IMR-90 (cell line): ENCODE results near the gene AMIGO3. TPM values are rescaled to one million over a fixed set of nuclear protein-coding genes. Genes with fewer than 3 reads are reported as not detected.

Source experiments
- ATAC-seq: fragments of 200-7000 bp; cut with Tn5 transposase; 2 replicates; pipeline ENCODE4 v1.9.1; 2020; ENCODE audit warnings: low read depth, mild to moderate bottlenecking, moderate library complexity
- BruUV-seq: library from RNA; stranded (reverse); fragments of 400-500 nt; replicated peaks from 2 replicates; lab custom pipeline; 2021; lab: Mats Ljungman, UMichigan
- CTCF ChIA-PET: fragments of 300-600 bp; formaldehyde crosslinking; extraction: SDS; loops from one replicate; lab custom pipeline; 2021; ENCODE audit warnings: antibody characterized with exemption; lab: Yijun Ruan, JAX
- POLR2A ChIA-PET: fragments of 300-600 bp; sonication (Branson Sonifier 250); formaldehyde crosslinking; loops from one replicate; lab custom pipeline; 2022; ENCODE audit warnings: antibody characterized with exemption; ENCODE audit not compliant: unreplicated experiment; lab: Charles Lee
- DNase-seq: peaks from one replicate; pipeline ENCODE4 v3.0.0; 2013
- H2AFZ ChIP-seq: replicated peaks from 2 replicates; pipeline ENCODE3; 2013; ENCODE audit warnings: low read length, mild to moderate bottlenecking; ENCODE audit not compliant: poor library complexity
- H2AK5ac ChIP-seq: 2 replicates; pipeline ENCODE4 v1.6.1; 2013; ENCODE audit warnings: low read depth, low read length, inconsistent platforms
- H2AK9ac ChIP-seq: replicated peaks from 2 replicates; pipeline ENCODE3; 2013; ENCODE audit warnings: mild to moderate bottlenecking, low read depth, low read length, moderate library complexity; ENCODE audit not compliant: poor library complexity
- H2BK120ac ChIP-seq: 2 replicates; pipeline ENCODE4 v1.6.1; 2013; ENCODE audit warnings: low read depth, low read length, inconsistent platforms
- H2BK15ac ChIP-seq: 3 replicates; pipeline ENCODE4 v1.6.1; 2013; ENCODE audit warnings: low read depth, low read length, inconsistent platforms
- H2BK20ac ChIP-seq: 2 replicates; pipeline ENCODE4 v1.6.1; 2013; ENCODE audit warnings: low read depth, mild to moderate bottlenecking, inconsistent platforms, low read length, moderate library complexity
- H2BK5ac ChIP-seq: 2 replicates; pipeline ENCODE4 v1.6.1; 2013; ENCODE audit warnings: mild to moderate bottlenecking, low read depth, low read length, inconsistent platforms; ENCODE audit not compliant: poor library complexity, severe bottlenecking
- H3K14ac ChIP-seq: replicated peaks from 2 replicates; pipeline ENCODE4 v1.6.1; 2013; ENCODE audit warnings: low read depth, low read length, inconsistent platforms
- H3K18ac ChIP-seq: 2 replicates; pipeline ENCODE4 v1.6.1; 2013; ENCODE audit warnings: low read depth, low read length, control low read depth
- H3K23ac ChIP-seq: 2 replicates; pipeline ENCODE4 v1.6.1; 2013; ENCODE audit warnings: low read depth, low read length, inconsistent platforms
- H3K27ac ChIP-seq: 2 replicates; pipeline ENCODE4 v1.5.1; 2013; ENCODE audit warnings: mild to moderate bottlenecking, control low read depth, low read length; ENCODE audit not compliant: insufficient read depth
- H3K27me3 ChIP-seq: 2 replicates; pipeline ENCODE4 v1.6.1; 2013; ENCODE audit warnings: low read length; ENCODE audit not compliant: control insufficient read depth, insufficient read depth
- H3K36me3 ChIP-seq: 2 replicates; pipeline ENCODE4 v1.6.1; 2013; ENCODE audit warnings: low read length, mixed read lengths; ENCODE audit not compliant: control insufficient read depth, insufficient read depth
- H3K4ac ChIP-seq: 2 replicates; pipeline ENCODE4 v1.6.1; 2013; ENCODE audit warnings: low read depth, low read length, inconsistent platforms
- H3K4me1 ChIP-seq: 2 replicates; pipeline ENCODE4 v1.6.1; 2013; ENCODE audit warnings: low read length, mixed read lengths; ENCODE audit not compliant: control insufficient read depth, insufficient read depth
- H3K4me2 ChIP-seq: 2 replicates; pipeline ENCODE4 v1.6.1; 2013; ENCODE audit warnings: low read depth, mild to moderate bottlenecking, control low read depth, low read length, moderate library complexity
- H3K4me3 ChIP-seq: 2 replicates; pipeline ENCODE4 v1.5.1; 2013; ENCODE audit warnings: low read depth, mild to moderate bottlenecking, control low read depth, low read length, moderate library complexity; ENCODE audit not compliant: insufficient read depth
- H3K56ac ChIP-seq: 2 replicates; pipeline ENCODE4 v1.6.1; 2013; ENCODE audit warnings: low read length, inconsistent platforms; ENCODE audit not compliant: insufficient read depth; ENCODE audit errors: extremely low read depth
- H3K79me1 ChIP-seq, 2 experiments: 2 replicates each; pipeline ENCODE4 v1.6.1; 2013; ENCODE audit warnings: low read length in 2 of 2, inconsistent platforms in 1 of 2, low read depth in 1 of 2
- H3K9ac ChIP-seq: 2 replicates; pipeline ENCODE4 v1.6.1; 2013; ENCODE audit warnings: low read depth, low read length, control low read depth
- H3K9me1 ChIP-seq: 2 replicates; pipeline ENCODE4 v1.6.1; 2013; ENCODE audit warnings: low read length, inconsistent platforms; ENCODE audit not compliant: insufficient read depth
- H3K9me3 ChIP-seq: 2 replicates; pipeline ENCODE4 v1.6.1; 2013; ENCODE audit warnings: low read length; ENCODE audit not compliant: control insufficient read depth, insufficient read depth
- H4K20me1 ChIP-seq: 2 replicates; pipeline ENCODE4 v1.6.1; 2013; ENCODE audit warnings: low read length, inconsistent platforms; ENCODE audit not compliant: insufficient read depth
- H4K5ac ChIP-seq: 2 replicates; pipeline ENCODE4 v1.6.1; 2013; ENCODE audit warnings: mild to moderate bottlenecking, low read depth, low read length, control low read depth
- H4K8ac ChIP-seq, 2 experiments: 2 replicates each; pipeline ENCODE4 v1.6.1; 2013; ENCODE audit warnings: low read depth in 2 of 2, low read length in 2 of 2, control low read depth in 1 of 2, inconsistent platforms in 1 of 2
- H4K91ac ChIP-seq: 2 replicates; pipeline ENCODE4 v1.6.1; 2013; ENCODE audit warnings: low read depth, low read length, inconsistent platforms; ENCODE audit not compliant: insufficient read depth
- CTCF ChIP-seq: conservative IDR thresholded peaks from 2 replicates; pipeline ENCODE4 v1.5.1; 2012; ENCODE audit warnings: mild to moderate bottlenecking, low read depth, low read length, improper control_type of control experiment
- MXI1 ChIP-seq: IDR thresholded peaks from 2 replicates; pipeline ENCODE4 v1.6.1; 2012; ENCODE audit warnings: low read depth, mild to moderate bottlenecking, low read length, moderate library complexity, borderline replicate concordance
- RCOR1 ChIP-seq: IDR thresholded peaks from 2 replicates; pipeline ENCODE4 v1.6.1; 2012; ENCODE audit warnings: mild to moderate bottlenecking, low read length, improper control_type of control experiment; ENCODE audit not compliant: insufficient replicate concordance
- USF2 ChIP-seq: fragments of 150-350 bp; IDR thresholded peaks from 2 replicates; pipeline ENCODE4 v1.6.1; 2017; ENCODE audit warnings: mild to moderate bottlenecking, antibody characterized with exemption, low read length, low read depth
- WGBS, 2 experiments: methylation state at CpG; one replicate each; pipeline versions ENCODE4 v1.1.5 to v1.1.7; 2013; ENCODE audit warnings: missing lambda C conversion rate in 2 of 2; ENCODE audit not compliant: insufficient read length in 1 of 2; ENCODE audit errors: extremely low coverage in 2 of 2; 5-methylcytosine and 5-hydroxymethylcytosine counted together
- dilution Hi-C: fragments of 300-500 bp; cut with HindIII; formaldehyde crosslinking; loops from one replicate; pipeline ENCODE4 v1.14.3; 2018; ENCODE audit warnings: low sequenced_read_pairs; ENCODE audit not compliant: unreplicated experiment
- in situ Hi-C: fragments of 300-500 bp; cut with MboI; formaldehyde crosslinking; loops from 3 replicates; pipeline ENCODE4 v1.14.3; 2019; ENCODE audit warnings: low sequenced_read_pairs, inconsistent platforms, mixed read lengths
- intact Hi-C: fragments of 100-400 bp; cut with micrococcal nuclease; formaldehyde crosslinking; loops from 2 replicates; pipeline ENCODE4 v1.10.0; 2022
- polyA plus RNA-seq, 3 experiments: library from polyadenylated mRNA; depleted of rRNA; stranded (reverse); fragments of >200 nt; gene quantifications; 2 replicates each; pipeline ENCODE4 v1.2.3, GENCODE V29; 2012; ENCODE audit warnings: low replicate concordance in 1 of 3
- total RNA-seq: library from RNA; depleted of rRNA; stranded (reverse); fragments of >200 nt; gene quantifications from 2 replicates; pipeline ENCODE4 v1.2.3, GENCODE V29; 2012

AMIGO3 gene
- total and polyA plus RNA-seq, 2 of the 4 experiments (the other 2 are of a cell fraction), result 1.5 TPM; not detected in 1

- no peaks in the 10 kb centered on the region for H3K36me3 ChIP-seq
- POLR2A ChIA-PET, result no interaction called here
- no peak overlapping the region for H2AK9ac ChIP-seq
- peaks cover 6% of the 10 kb centered on the region for H3K4me1 ChIP-seq
- H2AFZ ChIP-seq, result no peak overlapping the region
- no peak overlapping the region for H4K8ac ChIP-seq
- H3K9ac ChIP-seq, result no peak overlapping the region
- dilution Hi-C loops, result no loop called here
- DNase-seq (peak; percentile 34), ATAC-seq (no peak)
- no peaks in the 10 kb centered on the region for H3K9me3 ChIP-seq
- H3K79me1 ChIP-seq, result peaks cover 5 to 8% of the 10 kb centered on the region in 2 experiments; a peak in 3 of 4 replicates
- no peak overlapping the region for H3K4me2 ChIP-seq
- no TSS peak for BruUV-seq
- H3K14ac ChIP-seq, result no peak overlapping the region
- peaks cover 9% of the 10 kb centered on the region; the same call in 1 of the 2 replicates for H3K27me3 ChIP-seq
- intact Hi-C loops, result no loop called here
- no peak overlapping the region for H2BK15ac ChIP-seq
- H2BK5ac ChIP-seq, result no peak overlapping the region
- in situ Hi-C loops, result no loop called here
- no peak overlapping the region for H3K4me3 ChIP-seq
- CTCF ChIA-PET, result interaction anchor here (1.4 kb wide), 1 partner anchor 129 kb away, joined by 6 read pairs; no protein-coding TSS in a partner anchor
- no peak overlapping the region for H2BK120ac ChIP-seq
- H3K27ac ChIP-seq, result no peak overlapping the region
- peaks cover 6% of the 10 kb centered on the region; the same call in 1 of the 2 replicates for H3K9me1 ChIP-seq
- no peak overlapping the region for H3K18ac ChIP-seq
- no peak overlapping the region for H3K56ac ChIP-seq
- WGBS, 2 experiments, result 69% methylated on average over 4 of the region's 5 CpGs; no CpG with 5 or more reads in 1 of the 2 experiments
- H4K5ac ChIP-seq, result no peak overlapping the region
- TF ChIP-seq CTCF (no peak), RCOR1 (no peak), MXI1 (no peak), USF2 (no peak)
- no peak overlapping the region for H4K91ac ChIP-seq
- H3K4ac ChIP-seq, result no peak overlapping the region
- no peak overlapping the region for H2AK5ac ChIP-seq
- no peak overlapping the region for H2BK20ac ChIP-seq
- H3K23ac ChIP-seq, result no peak overlapping the region
- peaks cover 3% of the 10 kb centered on the region; the same call in 1 of the 2 replicates for H4K20me1 ChIP-seq
These were observed 50.6 kb downstream of the AMIGO3 start for GRCh38 chr3:49668861-49669260.
